Erythroblast (primary cell): Measurements from ENCODE around the gene LRRN4.

ENCODE experiments used
- GATA1 ChIP-seq: IDR thresholded peaks from 2 replicates; pipeline ENCODE4 v1.6.1; 2011; ENCODE audit warnings: low read depth, mild to moderate bottlenecking, control low read depth, low read length, moderate library complexity
- POLR2A ChIP-seq: IDR thresholded peaks from 2 replicates; pipeline ENCODE4 v1.6.1; 2011; ENCODE audit warnings: mild to moderate bottlenecking, low read length

DNA sequence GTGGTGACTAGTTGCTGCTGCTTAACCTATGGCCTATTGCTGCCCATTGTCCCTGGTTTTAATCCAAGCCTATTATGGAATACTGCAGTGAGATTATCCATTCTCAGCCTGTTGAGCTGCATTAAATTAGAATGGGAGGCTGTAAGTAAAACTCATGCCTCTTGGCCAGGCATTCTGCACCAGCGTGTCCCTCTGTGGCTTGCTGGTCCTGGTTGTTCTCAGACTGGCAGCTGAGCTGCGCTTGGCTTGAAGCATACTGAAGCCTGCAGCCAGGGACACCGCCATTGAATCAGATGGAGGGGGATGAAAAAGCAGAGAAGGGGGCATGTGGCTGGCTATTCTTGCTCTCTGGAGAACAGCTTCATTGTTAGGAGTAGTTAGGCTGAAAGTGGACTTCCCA, 15.6 kb downstream of the LRRN4 start:
- no peak for TF ChIP-seq POLR2A
- TF ChIP-seq GATA1, result no peak
